IMR-90 (cell line): ENCODE measurements around the gene ARPIN. TPM values are rescaled to one million over a fixed set of nuclear protein-coding genes. Genes with fewer than 3 reads are reported as not detected.
A peak's percentile ranks its signal among the peaks of the same experiment; 100 is the strongest.

Experiments used
- ATAC-seq: fragments of 200-7000 bp; cut with Tn5 transposase; 2 replicates; pipeline ENCODE4 v1.9.1; 2020; ENCODE audit warnings: low read depth, mild to moderate bottlenecking, moderate library complexity
- BruUV-seq: library from RNA; stranded (reverse); fragments of 400-500 nt; replicated peaks from 2 replicates; lab custom pipeline; 2021; lab: Mats Ljungman, UMichigan
- CTCF ChIA-PET: fragments of 300-600 bp; formaldehyde crosslinking; extraction: SDS; loops from one replicate; lab custom pipeline; 2021; ENCODE audit warnings: antibody characterized with exemption; lab: Yijun Ruan, JAX
- POLR2A ChIA-PET: fragments of 300-600 bp; sonication (Branson Sonifier 250); formaldehyde crosslinking; loops from one replicate; lab custom pipeline; 2022; ENCODE audit warnings: antibody characterized with exemption; ENCODE audit not compliant: unreplicated experiment; lab: Charles Lee
- DNase-seq: peaks from one replicate; pipeline ENCODE4 v3.0.0; 2013
- H2AFZ ChIP-seq: replicated peaks from 2 replicates; pipeline ENCODE3; 2013; ENCODE audit warnings: low read length, mild to moderate bottlenecking; ENCODE audit not compliant: poor library complexity
- H2AK5ac ChIP-seq: 2 replicates; pipeline ENCODE4 v1.6.1; 2013; ENCODE audit warnings: low read depth, low read length, inconsistent platforms
- H2AK9ac ChIP-seq: replicated peaks from 2 replicates; pipeline ENCODE3; 2013; ENCODE audit warnings: mild to moderate bottlenecking, low read depth, low read length, moderate library complexity; ENCODE audit not compliant: poor library complexity
- H2BK120ac ChIP-seq: 2 replicates; pipeline ENCODE4 v1.6.1; 2013; ENCODE audit warnings: low read depth, low read length, inconsistent platforms
- H2BK15ac ChIP-seq: 3 replicates; pipeline ENCODE4 v1.6.1; 2013; ENCODE audit warnings: low read depth, low read length, inconsistent platforms
- H2BK20ac ChIP-seq: 2 replicates; pipeline ENCODE4 v1.6.1; 2013; ENCODE audit warnings: low read depth, mild to moderate bottlenecking, inconsistent platforms, low read length, moderate library complexity
- H2BK5ac ChIP-seq: 2 replicates; pipeline ENCODE4 v1.6.1; 2013; ENCODE audit warnings: mild to moderate bottlenecking, low read depth, low read length, inconsistent platforms; ENCODE audit not compliant: poor library complexity, severe bottlenecking
- H3K14ac ChIP-seq: replicated peaks from 2 replicates; pipeline ENCODE4 v1.6.1; 2013; ENCODE audit warnings: low read depth, low read length, inconsistent platforms
- H3K18ac ChIP-seq: 2 replicates; pipeline ENCODE4 v1.6.1; 2013; ENCODE audit warnings: low read depth, low read length, control low read depth
- H3K23ac ChIP-seq: 2 replicates; pipeline ENCODE4 v1.6.1; 2013; ENCODE audit warnings: low read depth, low read length, inconsistent platforms
- H3K27ac ChIP-seq: 2 replicates; pipeline ENCODE4 v1.5.1; 2013; ENCODE audit warnings: mild to moderate bottlenecking, control low read depth, low read length; ENCODE audit not compliant: insufficient read depth
- H3K27me3 ChIP-seq: 2 replicates; pipeline ENCODE4 v1.6.1; 2013; ENCODE audit warnings: low read length; ENCODE audit not compliant: control insufficient read depth, insufficient read depth
- H3K36me3 ChIP-seq: 2 replicates; pipeline ENCODE4 v1.6.1; 2013; ENCODE audit warnings: low read length, mixed read lengths; ENCODE audit not compliant: control insufficient read depth, insufficient read depth
- H3K4ac ChIP-seq: 2 replicates; pipeline ENCODE4 v1.6.1; 2013; ENCODE audit warnings: low read depth, low read length, inconsistent platforms
- H3K4me1 ChIP-seq: 2 replicates; pipeline ENCODE4 v1.6.1; 2013; ENCODE audit warnings: low read length, mixed read lengths; ENCODE audit not compliant: control insufficient read depth, insufficient read depth
- H3K4me2 ChIP-seq: 2 replicates; pipeline ENCODE4 v1.6.1; 2013; ENCODE audit warnings: low read depth, mild to moderate bottlenecking, control low read depth, low read length, moderate library complexity
- H3K4me3 ChIP-seq: 2 replicates; pipeline ENCODE4 v1.5.1; 2013; ENCODE audit warnings: low read depth, mild to moderate bottlenecking, control low read depth, low read length, moderate library complexity; ENCODE audit not compliant: insufficient read depth
- H3K56ac ChIP-seq: 2 replicates; pipeline ENCODE4 v1.6.1; 2013; ENCODE audit warnings: low read length, inconsistent platforms; ENCODE audit not compliant: insufficient read depth; ENCODE audit errors: extremely low read depth
- H3K79me1 ChIP-seq, 2 experiments: 2 replicates each; pipeline ENCODE4 v1.6.1; 2013; ENCODE audit warnings: low read length in 2 of 2, inconsistent platforms in 1 of 2, low read depth in 1 of 2
- H3K9ac ChIP-seq: 2 replicates; pipeline ENCODE4 v1.6.1; 2013; ENCODE audit warnings: low read depth, low read length, control low read depth
- H3K9me1 ChIP-seq: 2 replicates; pipeline ENCODE4 v1.6.1; 2013; ENCODE audit warnings: low read length, inconsistent platforms; ENCODE audit not compliant: insufficient read depth
- H3K9me3 ChIP-seq: 2 replicates; pipeline ENCODE4 v1.6.1; 2013; ENCODE audit warnings: low read length; ENCODE audit not compliant: control insufficient read depth, insufficient read depth
- H4K20me1 ChIP-seq: 2 replicates; pipeline ENCODE4 v1.6.1; 2013; ENCODE audit warnings: low read length, inconsistent platforms; ENCODE audit not compliant: insufficient read depth
- H4K5ac ChIP-seq: 2 replicates; pipeline ENCODE4 v1.6.1; 2013; ENCODE audit warnings: mild to moderate bottlenecking, low read depth, low read length, control low read depth
- H4K8ac ChIP-seq, 2 experiments: 2 replicates each; pipeline ENCODE4 v1.6.1; 2013; ENCODE audit warnings: low read depth in 2 of 2, low read length in 2 of 2, control low read depth in 1 of 2, inconsistent platforms in 1 of 2
- H4K91ac ChIP-seq: 2 replicates; pipeline ENCODE4 v1.6.1; 2013; ENCODE audit warnings: low read depth, low read length, inconsistent platforms; ENCODE audit not compliant: insufficient read depth
- CEBPB ChIP-seq: IDR thresholded peaks from 2 replicates; pipeline ENCODE4 v1.6.1; 2012; ENCODE audit warnings: low read depth, low read length, improper control_type of control experiment
- CTCF ChIP-seq: conservative IDR thresholded peaks from 2 replicates; pipeline ENCODE4 v1.5.1; 2012; ENCODE audit warnings: mild to moderate bottlenecking, low read depth, low read length, improper control_type of control experiment
- FOS ChIP-seq: fragments of 150-350 bp; IDR thresholded peaks from 2 replicates; pipeline ENCODE4 v1.6.1; 2016; ENCODE audit warnings: low read depth, low read length
- MAFK ChIP-seq: IDR thresholded peaks from 2 replicates; pipeline ENCODE4 v1.6.1; 2012; ENCODE audit warnings: low read depth, low read length, improper control_type of control experiment
- MXI1 ChIP-seq: IDR thresholded peaks from 2 replicates; pipeline ENCODE4 v1.6.1; 2012; ENCODE audit warnings: low read depth, mild to moderate bottlenecking, low read length, moderate library complexity, borderline replicate concordance
- NFE2L2 ChIP-seq: fragments of 150-350 bp; IDR thresholded peaks from 2 replicates; pipeline ENCODE4 v1.6.1; 2016; ENCODE audit warnings: low read depth, mild to moderate bottlenecking, low read length
- POLR2A ChIP-seq: IDR thresholded peaks from 2 replicates; pipeline ENCODE4 v1.6.1; 2012; ENCODE audit warnings: mild to moderate bottlenecking, low read depth, low read length
- RAD21 ChIP-seq: IDR thresholded peaks from 2 replicates; pipeline ENCODE4 v1.6.1; 2012; ENCODE audit warnings: low read length, improper control_type of control experiment
- RFX5 ChIP-seq: IDR thresholded peaks from 2 replicates; pipeline ENCODE4 v1.8.0; 2012; ENCODE audit warnings: low read depth, mild to moderate bottlenecking, low read length, moderate library complexity
- SMC3 ChIP-seq: fragments of 150-350 bp; IDR thresholded peaks from 2 replicates; pipeline ENCODE4 v1.6.1; 2016; ENCODE audit warnings: low read depth, mild to moderate bottlenecking, antibody characterized with exemption, low read length, moderate library complexity
- WGBS, 2 experiments: methylation state at CpG; one replicate each; pipeline versions ENCODE4 v1.1.5 to v1.1.7; 2013; ENCODE audit warnings: missing lambda C conversion rate in 2 of 2; ENCODE audit not compliant: insufficient read length in 1 of 2; ENCODE audit errors: extremely low coverage in 2 of 2; 5-methylcytosine and 5-hydroxymethylcytosine counted together
- dilution Hi-C: fragments of 300-500 bp; cut with HindIII; formaldehyde crosslinking; loops from one replicate; pipeline ENCODE4 v1.14.3; 2018; ENCODE audit warnings: low sequenced_read_pairs; ENCODE audit not compliant: unreplicated experiment
- in situ Hi-C: fragments of 300-500 bp; cut with MboI; formaldehyde crosslinking; loops from 3 replicates; pipeline ENCODE4 v1.14.3; 2019; ENCODE audit warnings: low sequenced_read_pairs, inconsistent platforms, mixed read lengths
- intact Hi-C: fragments of 100-400 bp; cut with micrococcal nuclease; formaldehyde crosslinking; loops from 2 replicates; pipeline ENCODE4 v1.10.0; 2022
- polyA plus RNA-seq, 3 experiments: library from polyadenylated mRNA; depleted of rRNA; stranded (reverse); fragments of >200 nt; gene quantifications; 2 replicates each; pipeline ENCODE4 v1.2.3, GENCODE V29; 2012; ENCODE audit warnings: low replicate concordance in 1 of 3
- total RNA-seq: library from RNA; depleted of rRNA; stranded (reverse); fragments of >200 nt; gene quantifications from 2 replicates; pipeline ENCODE4 v1.2.3, GENCODE V29; 2012

ARPIN gene
- total and polyA plus RNA-seq, 2 of the 4 experiments (the other 2 are of a cell fraction): 3.9 to 8.8 TPM

- H3K14ac ChIP-seq: no peak overlapping the region
- peaks cover 6% of the 10 kb centered on the region for H3K36me3 ChIP-seq
- no TSS peak for BruUV-seq
- ATAC-seq (peak; percentile 59; the same call in 1 of the 2 replicates), DNase-seq (no peak)
- no peak overlapping the region for H4K5ac ChIP-seq
- H4K20me1 ChIP-seq: no peaks in the 10 kb centered on the region
- H3K18ac ChIP-seq: no peak overlapping the region
- no peak overlapping the region for H2AK9ac ChIP-seq
- H3K4me1 ChIP-seq: peaks cover 2% of the 10 kb centered on the region; the same call in 1 of the 2 replicates
- H2BK5ac ChIP-seq: no peak overlapping the region
- no peak overlapping the region for H3K4me2 ChIP-seq
- no peak overlapping the region for H2AFZ ChIP-seq
- in situ Hi-C loops: no loop called here
- H3K9me1 ChIP-seq: peaks cover 2% of the 10 kb centered on the region; the same call in 1 of the 2 replicates
- ChIA-PET POLR2A (no interaction called here), CTCF (interaction anchor here (2.4 to 4.2 kb wide), 2 partner anchors 9 to 105 kb away, joined by 9 to 20 read pairs; no protein-coding TSS in a partner anchor)
- H3K23ac ChIP-seq: no peak overlapping the region
- H4K8ac ChIP-seq: no peak overlapping the region
- no peak overlapping the region for H2BK15ac ChIP-seq
- no peak overlapping the region for H3K56ac ChIP-seq
- WGBS, 2 experiments: no CpG with 5 or more reads among the region's 3 CpGs
- no peak overlapping the region for H2BK120ac ChIP-seq
- H3K4ac ChIP-seq: no peak overlapping the region
- H3K79me1 ChIP-seq: peaks cover 0 to 7% of the 10 kb centered on the region in 2 experiments; a peak in 1 of 4 replicates
- no peak overlapping the region for H3K4me3 ChIP-seq
- TF ChIP-seq POLR2A (no peak), FOS (no peak), CEBPB (no peak), RAD21 (no peak), RFX5 (no peak), CTCF (no peak), NFE2L2 (no peak), SMC3 (no peak), MAFK (no peak), MXI1 (no peak)
- intact Hi-C loops: no loop called here
- H4K91ac ChIP-seq: no peak overlapping the region
- H3K27ac ChIP-seq: no peak overlapping the region
- no peaks in the 10 kb centered on the region for H3K27me3 ChIP-seq
- dilution Hi-C loops: loop anchor here (25.0 kb wide), 1 partner anchor 103 kb away; the partner anchor contains the start of gene MESP1
- no peaks in the 10 kb centered on the region for H3K9me3 ChIP-seq
- no peak overlapping the region for H3K9ac ChIP-seq
- H2BK20ac ChIP-seq: no peak overlapping the region
- no peak overlapping the region for H2AK5ac ChIP-seq
Measured at GRCh38 chr15:89864958-89865739, 47.6 kb downstream of the ARPIN start.
